Embryonic facial prominence (tissue), 1 donor: ENCODE data around the gene MRGPRF.
A peak's percentile ranks its signal among the peaks of the same experiment; 100 is the strongest.
"Not testable (repeated sequence)": the region's sequence is repeated elsewhere in the genome, so short reads cannot be mapped to it uniquely, and the experiment has no call there.

Source experiments
- DNase-seq: peaks from one replicate; pipeline ENCODE4 v3.0.0-alpha.2; 2016; ENCODE audit errors: extremely low spot score

The MRGPRF gene

GRCh38 chr11:68987211-68987610 is 25.8 kb downstream of the MRGPRF start:
- DNase-seq = no peak

DNA sequence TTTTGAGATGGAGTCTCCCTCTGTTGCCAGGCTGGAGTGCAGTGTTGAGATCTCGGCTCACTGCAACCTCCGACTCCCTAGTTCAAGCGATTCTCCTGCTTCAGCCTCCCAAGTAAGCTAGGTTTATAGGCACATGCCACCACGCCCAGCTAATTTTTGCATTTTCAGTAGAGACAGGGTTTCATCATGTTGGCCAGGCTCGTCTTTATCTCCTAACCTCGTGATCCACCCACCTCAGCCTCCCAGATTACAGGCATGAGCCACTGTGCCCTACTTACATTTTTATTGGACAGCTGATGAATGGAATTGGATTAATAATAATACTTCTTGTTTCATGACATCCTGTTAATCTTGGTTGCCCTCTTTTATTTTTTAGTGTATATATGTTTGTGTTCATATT is 29.2 kb downstream of the MRGPRF start:
- no peak for DNase-seq

DNA sequence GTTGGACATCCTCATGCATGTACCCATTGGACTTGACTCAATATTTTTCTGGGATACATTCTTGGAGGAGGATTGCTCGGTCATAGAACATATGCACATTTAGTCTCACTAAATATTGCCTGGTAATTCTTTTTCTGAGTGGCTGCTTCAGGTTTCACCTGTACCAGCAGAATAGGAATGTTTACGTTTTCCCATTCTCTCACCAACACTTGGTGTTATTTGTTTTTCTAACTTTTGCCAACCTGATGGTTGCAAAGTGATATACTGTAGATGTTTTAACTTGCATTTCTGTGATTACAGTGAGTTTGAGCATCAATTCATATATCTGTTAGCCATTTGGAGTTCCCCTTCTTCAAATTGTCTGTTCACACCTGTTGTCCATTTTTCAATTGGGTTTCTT is 30.9 kb downstream of the MRGPRF start:
- DNase-seq = no peak

- DNase-seq = no peak
Measured at GRCh38 chr11:68980776-68981065, 32.3 kb downstream of the MRGPRF start, which contains the start of gene MRGPRD. Gene MRGPRD (minus strand): TSS chr11:68980986. CDS start chr11:68980986, 0 bp downstream.

GRCh38 chr11:68979931-68980775 is 32.9 kb downstream of the MRGPRF start:
- no peak for DNase-seq

GRCh38 chr11:68978931-68979594 is 34.0 kb downstream of the MRGPRF start:
- DNase-seq = no peak

DNA sequence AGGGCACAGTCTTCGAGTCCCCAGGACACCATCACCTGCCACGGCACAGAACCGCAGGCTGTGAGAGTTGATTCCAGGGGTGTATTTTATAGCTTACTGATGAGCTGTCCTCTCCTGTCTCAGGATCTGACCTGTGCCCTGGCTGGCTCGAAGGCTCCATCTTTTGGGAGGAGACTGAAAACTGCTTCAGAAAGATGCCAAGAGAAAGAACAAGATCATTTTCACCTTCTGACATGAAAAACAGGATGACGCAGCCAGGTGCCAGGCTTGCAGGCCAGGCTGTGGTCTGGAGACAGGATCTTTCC is 34.5 kb downstream of the MRGPRF start:
- DNase-seq = no peak

- no peak for DNase-seq
Measured at GRCh38 chr11:68977781-68978625, 35.0 kb downstream of the MRGPRF start.

DNA sequence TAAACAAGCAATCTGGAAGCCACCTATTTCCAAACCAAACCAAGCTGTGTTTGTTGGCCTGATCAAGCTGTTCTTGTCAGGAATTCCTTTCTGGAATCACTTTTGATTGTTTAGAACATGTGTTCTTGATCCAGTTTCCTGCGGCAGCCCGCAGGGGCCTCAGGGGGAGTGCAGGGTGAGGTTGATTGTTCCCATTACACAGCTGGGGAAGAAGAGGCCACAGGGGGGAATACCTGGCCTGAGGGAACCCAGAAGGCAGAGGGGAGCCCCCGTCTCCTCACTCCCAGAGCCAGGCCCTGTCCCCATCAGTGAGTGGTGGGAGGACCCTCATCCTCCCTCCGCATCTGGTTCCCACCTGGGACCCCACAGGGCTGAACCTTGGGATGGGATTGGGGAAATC is 36.5 kb downstream of the MRGPRF start:
- DNase-seq = peak; percentile 40

DNA sequence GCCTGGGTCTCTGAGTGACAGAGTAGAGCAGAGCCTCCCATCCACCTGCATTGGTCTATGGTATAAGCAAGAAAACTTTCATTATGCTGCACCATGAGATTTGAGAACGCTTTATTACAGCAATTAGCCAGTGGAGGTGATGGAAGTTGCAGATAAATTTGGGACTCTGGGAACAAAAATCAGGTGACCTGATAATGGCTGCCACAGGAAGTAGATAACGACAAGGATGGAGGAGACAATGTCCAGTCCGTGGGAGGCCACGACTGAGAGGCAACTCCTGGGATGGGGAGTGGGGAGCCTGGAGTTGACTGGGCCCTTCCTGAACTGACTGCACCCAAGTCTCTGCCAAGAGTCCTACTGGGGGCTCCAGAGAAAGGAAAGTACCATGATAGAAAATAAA is 37.0 kb downstream of the MRGPRF start:
- DNase-seq = no peak

DNA sequence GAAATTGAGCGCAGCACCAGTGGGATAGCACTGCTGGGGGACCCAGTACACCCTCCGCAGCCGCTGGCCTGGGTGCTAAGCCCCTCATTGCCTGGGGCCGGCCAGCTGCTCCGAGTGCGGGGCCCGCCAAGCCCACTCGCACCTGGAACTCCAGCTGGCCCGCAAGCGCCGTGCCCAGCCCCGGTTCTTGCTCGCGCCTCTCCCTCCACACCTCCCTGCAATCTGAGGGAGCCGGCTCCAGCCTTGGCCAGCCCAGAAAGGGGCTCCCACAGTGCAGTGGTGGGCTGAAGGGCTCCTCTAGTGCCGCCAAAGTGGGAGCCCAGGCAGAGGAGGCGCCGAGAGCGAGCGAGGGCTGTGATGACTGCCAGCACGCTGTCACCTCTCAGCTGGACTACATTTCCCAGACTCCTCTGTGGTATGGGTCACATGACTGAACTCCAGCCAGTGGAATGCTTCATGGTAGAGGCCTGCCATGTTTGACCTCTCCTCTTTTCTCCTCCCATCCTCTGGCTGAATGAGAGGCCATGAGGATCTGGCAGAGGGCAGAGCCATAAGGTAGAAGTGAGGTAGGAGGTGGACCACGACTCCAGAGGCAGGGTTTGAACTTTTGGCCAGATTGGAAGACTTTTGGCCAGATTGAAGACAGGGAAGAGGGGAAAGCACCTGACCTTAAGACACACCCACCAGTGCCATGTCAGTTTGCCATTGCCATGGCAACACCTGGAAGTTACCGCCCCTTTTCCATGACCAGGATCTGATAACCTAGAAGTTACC is 38.4 kb downstream of the MRGPRF start:
- no peak for DNase-seq

- DNase-seq = not testable (repeated sequence)
Measured at GRCh38 chr11:68973706-68974105, 39.3 kb downstream of the MRGPRF start.

DNA sequence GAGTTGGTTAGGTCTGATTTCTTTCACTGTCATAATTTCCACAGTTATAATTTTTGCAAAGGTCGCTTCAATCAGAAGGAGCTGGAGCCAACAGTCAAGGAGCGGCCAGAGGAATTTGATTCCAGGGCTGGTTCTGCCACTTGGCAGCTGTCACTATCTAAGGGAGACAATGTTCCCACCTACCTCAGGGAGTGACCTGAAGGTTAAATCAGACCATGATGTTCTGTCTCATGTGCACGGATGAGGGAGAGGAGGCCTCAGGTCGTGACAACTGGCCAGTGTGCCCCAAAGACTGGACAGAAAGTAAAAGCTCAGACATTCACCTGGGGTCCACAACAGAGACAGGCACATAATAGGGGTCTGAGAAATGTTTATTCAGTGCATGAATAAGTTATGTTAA is 39.8 kb downstream of the MRGPRF start:
- DNase-seq = no peak

GRCh38 chr11:68970921-68971636 is 42.0 kb downstream of the MRGPRF start:
- DNase-seq = no peak

- no peak for DNase-seq
Measured at GRCh38 chr11:68969386-68969785, 43.7 kb downstream of the MRGPRF start.

- DNase-seq = no peak
Measured at GRCh38 chr11:68968306-68969250, 44.5 kb downstream of the MRGPRF start.

GRCh38 chr11:68966894-68967780 is 45.9 kb downstream of the MRGPRF start:
- no peak for DNase-seq

DNA sequence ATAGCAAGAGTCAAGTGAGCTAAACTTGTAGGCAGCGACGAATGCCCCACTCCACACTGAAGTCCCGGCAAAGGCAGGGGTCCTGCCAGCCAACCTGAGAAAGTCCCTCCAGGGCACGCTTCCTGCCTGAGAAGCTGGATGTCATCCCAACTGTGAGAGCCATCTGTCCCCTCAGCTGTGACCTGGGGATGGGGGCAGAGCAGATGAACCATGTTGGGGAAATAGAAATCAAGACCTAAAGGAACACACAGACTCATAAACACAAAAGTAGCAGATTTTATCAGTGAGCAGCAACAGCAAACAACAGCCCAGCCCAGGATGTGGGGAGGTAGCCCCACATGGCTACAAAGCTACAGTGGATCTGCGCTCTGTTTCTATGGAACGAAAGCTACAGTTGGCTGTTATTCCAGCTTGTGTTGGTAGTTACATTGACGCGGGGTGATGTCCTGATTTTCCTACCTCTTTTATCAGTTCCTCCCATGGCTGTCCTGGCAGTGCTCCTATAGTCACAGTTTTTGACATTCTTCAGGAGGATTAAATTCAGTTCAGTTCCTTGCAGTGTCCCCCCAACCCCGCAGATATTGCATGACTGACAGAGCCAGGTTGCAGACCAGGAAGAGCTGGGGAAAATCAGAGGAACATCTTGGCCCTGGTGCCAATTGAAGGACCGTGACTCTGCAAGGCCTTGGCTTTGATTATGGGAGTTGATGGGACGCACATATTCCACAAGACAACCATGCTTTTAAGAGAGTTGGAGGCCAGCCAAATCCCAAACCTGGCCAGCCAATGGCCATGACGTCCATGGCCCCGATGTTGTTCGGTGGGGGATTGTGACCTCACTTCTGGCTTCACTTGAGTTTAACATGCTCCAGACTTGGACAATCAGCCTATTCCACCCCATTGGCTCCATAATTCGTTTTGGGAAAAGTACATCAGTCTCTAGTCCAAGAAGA is 46.9 kb downstream of the MRGPRF start:
- DNase-seq = no peak
